Limb (tissue), 2 donors: ENCODE data around the gene PDE2A.

Experiments
- DNase-seq, 2 donors: peaks; one replicate each; pipeline ENCODE4 v3.0.0-alpha.2; 2016; ENCODE audit errors: extremely low spot score in 2 of 2

Gene PDE2A

DNA sequence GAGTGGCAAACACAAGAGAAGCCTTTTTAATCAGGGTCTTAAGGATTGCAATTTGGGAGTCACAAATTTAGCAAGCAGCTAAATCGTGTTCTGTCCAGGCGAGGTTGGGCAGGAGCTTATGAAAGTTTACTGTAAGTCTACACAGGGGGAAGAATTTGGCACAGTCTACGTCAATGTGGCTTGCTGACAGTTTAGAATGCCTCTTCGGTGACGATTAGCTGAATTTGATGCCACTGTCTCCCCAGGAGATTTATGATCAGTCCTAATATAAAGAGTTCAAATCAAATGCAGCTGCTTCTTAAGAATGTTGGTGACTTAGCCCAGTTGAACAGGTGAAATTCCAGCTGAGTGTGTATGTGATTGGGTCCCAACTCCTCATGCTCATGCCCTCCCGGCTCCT is 125.8 kb downstream of the PDE2A start:
- no peak for DNase-seq

DNA sequence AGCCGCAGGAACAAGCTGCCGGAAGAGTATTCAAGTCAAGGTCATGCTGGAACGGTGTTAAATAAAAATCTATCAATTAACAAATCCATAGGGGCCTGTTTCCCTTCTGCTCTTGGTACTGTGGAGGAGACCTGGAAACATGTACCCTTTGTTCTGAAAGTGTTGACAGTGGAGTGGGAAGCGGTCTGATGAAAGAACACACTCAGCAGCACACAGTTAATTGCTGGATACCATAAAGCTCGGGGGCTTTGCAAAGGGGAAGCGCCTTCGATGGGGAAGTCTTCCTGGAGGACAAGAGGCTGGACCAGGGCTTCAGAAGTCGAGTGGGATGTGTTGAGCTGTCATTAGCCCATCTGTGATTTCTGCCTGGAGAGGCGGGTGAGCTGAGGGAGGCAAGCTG is 127.4 kb downstream of the PDE2A start:
- no peak for DNase-seq

DNA sequence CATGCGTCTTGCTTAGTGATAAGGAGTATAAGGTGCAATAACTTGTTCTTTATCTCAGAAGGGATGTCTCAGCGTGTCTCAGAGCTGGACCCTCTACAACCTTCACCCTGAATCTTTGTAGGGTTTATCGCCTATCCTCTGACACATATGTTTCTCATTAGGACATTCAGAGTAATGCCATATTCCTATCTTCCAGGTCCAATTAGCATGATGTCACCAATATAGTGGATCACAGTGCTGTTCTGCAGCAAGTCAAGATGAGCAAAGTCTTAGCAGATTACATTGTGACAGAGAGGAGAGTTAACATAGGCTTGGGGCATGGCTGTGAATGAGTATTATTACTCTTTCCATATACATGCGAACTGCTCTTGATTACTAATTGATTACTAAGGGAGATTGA is 129.6 kb downstream of the PDE2A start:
- no peak for DNase-seq

DNA sequence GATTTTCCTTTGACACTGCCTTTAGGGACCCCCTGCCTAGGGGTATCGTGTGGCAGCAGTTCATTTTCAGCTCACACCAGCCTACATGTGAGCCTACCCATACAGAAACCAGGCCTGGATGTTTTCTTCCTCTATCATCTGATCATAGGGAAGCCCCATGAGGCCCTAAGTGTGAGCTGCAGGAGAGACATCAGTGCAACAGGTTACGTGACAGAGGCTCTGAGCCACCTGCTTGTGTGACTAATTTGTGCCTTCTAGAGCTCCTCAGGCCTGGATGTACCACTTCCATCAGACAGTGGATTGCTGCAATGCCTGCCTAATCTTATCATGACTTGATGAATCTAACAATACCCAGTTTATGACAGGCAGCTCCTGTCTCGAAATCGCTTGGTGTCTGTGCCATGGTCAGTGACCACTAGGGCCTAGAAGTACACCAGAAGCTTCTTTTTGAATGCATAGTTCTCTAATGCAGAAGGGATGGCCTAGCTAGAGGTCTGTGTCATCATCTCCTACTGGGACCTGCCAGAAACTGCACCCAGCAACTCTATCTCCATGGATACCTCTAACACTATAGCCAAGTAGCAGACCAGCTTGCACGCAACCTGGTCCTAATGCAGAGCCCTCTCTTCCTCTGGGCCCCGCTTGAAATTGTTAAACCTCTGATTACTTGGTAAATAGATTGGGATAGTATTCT is 130.2 kb downstream of the PDE2A start:
- no peak for DNase-seq

DNA sequence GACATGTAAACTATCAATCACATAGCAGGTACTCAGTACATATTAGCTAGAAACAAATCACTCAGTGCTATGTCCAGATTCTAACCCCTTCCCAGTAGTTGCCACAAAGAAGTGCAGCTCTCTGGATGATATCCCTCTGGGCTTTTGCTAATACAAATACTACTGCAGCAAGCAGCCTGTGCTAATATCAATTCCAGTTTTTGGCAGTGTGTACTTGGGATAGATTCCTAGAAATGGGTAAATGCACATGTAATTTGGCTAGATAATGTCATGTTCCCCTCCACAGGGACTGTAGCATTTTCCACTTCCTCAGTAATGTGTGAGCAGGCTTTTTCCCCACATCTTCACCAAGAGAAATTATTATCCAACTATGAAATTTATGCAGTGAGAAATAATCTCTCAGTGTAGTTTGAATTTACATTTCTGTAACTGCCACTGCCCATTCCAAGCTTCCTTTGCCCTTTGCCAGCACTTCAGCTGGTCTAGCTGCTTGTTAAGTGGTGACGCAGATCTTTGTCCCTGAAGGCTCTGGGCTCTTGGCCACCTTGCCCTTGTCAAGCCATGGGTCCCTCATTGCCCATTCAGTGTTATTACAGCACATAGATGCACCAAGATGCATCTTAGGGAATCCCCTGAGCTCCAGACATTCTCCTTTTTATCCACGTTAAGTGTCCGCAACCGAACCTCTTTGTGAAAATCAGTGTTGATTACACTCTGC is 132.8 kb downstream of the PDE2A start:
- DNase-seq, result no peak

DNA sequence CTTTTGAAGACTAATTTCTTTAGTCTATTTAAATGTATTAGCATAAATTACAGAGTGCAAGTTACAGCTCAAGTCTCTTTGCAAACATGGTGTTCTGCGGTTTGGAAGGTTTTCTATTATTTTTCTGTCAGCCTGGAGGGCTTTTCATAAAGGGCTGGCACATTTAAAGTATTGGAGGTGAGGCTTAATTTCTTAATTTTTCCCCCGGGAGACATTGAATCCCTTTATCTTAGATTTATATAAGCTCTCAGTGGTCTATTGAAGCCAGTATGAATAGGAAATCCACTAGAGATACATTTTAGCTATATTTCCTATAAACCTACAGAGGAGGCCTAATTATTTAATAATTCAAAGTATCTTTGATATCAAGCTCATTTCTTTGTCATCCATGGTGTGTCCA is 137.2 kb downstream of the PDE2A start:
- DNase-seq, result no peak

DNA sequence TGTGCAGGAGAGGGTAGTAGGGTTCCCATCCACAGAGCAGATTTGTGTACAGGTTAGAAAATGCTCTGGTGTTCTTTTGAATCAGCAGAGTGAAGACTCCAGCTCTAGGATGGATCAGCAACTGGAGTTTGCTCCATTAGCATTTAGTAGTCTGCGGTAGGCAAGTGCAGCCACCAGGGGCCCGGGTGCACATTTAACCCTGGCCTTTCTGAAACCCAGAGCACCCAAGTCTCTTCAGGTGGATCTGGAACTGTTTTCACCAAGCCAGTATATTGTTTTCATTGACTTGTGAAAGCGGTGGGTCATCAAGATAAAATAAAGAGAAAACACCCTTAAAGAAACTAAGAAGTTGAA is 139.1 kb downstream of the PDE2A start:
- DNase-seq, result no peak

DNA sequence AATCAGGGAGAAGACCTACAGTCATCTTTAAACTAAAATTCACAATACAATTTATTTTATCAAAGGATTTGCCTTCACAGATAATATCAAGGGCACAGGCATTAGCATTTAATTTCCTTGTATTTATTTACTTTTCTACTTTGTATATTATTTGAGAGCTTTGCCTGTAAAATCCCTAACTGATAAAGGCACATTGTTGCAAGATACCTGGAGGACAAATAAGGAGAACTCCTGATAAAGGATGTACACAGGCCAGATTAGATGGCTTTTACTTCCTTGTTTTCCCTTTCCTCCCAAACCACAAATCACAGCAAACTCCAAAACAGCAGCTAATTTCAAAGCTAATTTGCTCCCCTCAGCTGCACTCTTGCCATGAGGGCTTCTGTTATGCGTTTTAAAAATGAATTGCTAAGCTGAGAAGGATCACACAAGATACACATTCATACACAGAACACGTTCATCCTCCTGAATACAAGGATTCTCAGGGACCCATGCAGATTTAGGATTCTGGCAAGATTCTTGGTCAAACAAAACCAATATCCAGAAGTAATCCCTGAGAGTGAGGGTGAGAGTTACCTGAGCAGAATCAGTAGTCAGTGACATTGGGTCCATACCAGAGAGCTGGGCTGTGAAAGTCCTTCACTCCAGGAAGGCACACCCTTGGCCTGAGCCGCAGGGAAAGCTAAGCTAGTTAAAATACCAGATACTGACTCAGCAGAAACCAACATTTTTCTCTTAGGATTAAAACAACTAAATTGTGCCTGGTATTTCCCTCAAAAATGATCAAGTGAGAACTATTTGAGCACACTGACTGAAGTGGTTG is 139.6 kb downstream of the PDE2A start:
- DNase-seq, result no peak

DNA sequence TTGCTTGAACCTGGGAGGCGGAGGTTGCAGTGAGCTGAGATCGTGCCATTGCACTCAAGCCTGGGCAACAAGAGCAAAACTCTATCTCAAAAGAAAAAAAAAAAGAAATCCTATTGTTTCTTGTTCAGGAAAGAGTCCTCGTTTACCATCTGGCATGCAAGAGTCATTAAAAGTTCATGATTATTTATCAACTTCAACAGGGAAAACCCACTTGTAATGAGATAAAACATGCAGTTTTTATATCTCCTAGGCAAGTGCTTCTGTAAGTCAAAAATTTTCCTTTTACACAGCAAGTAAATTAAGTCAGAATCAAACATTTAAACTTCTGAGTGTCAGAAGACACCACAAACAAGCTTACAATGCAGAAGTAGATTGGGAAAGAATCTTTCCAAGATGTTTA is 145.2 kb downstream of the PDE2A start:
- DNase-seq, result no peak

DNA sequence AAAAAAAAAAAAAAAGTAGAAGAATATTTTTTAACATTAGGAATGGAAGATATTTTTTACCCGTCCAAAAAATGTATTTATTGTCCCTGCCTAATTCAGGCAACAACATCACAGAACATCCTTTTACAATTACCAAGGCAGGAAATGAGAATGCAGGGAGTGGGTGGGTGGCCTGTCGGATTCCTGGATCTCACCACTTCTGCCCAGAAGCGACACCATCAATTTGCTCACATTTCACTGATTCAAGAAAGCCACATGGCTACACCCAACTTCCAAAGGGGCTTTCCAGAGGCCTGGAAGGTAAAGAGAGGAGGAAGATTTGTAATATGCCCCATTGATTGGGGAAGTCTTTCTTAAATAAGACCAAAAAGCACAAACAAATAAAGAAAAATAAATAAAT is 146.1 kb downstream of the PDE2A start:
- no peak for DNase-seq
